Duodenal mucosa (tissue), 2 donors: Measurements from ENCODE around the gene RHOBTB1.

ENCODE experiments used
- H3K27ac ChIP-seq: one replicate; pipeline ENCODE4 v1.7.0; 2013; ENCODE audit warnings: low read depth, low read length
- H3K27me3 ChIP-seq, 2 donors: one replicate each; pipeline ENCODE4 v1.7.0; 2013; ENCODE audit warnings: low read length in 2 of 2, control low read depth in 1 of 2; ENCODE audit not compliant: insufficient read depth in 2 of 2, control insufficient read depth in 1 of 2
- H3K36me3 ChIP-seq, 2 donors: one replicate each; pipeline ENCODE4 v1.7.0; 2013; ENCODE audit warnings: low read length in 2 of 2, control low read depth in 1 of 2; ENCODE audit not compliant: insufficient read depth in 2 of 2, control insufficient read depth in 1 of 2
- H3K4me1 ChIP-seq, 2 donors: one replicate each; pipeline ENCODE4 v1.7.0; 2013; ENCODE audit warnings: low read length in 2 of 2, control low read depth in 1 of 2; ENCODE audit not compliant: insufficient read depth in 2 of 2, control insufficient read depth in 1 of 2
- H3K4me3 ChIP-seq, 2 donors: one replicate each; pipeline ENCODE4 v1.7.0; 2013; ENCODE audit warnings: low read length in 2 of 2, low read depth in 1 of 2
- H3K9ac ChIP-seq, 2 donors: one replicate each; pipeline ENCODE4 v1.7.0; 2013; ENCODE audit warnings: low read length in 2 of 2, low read depth in 1 of 2
- H3K9me3 ChIP-seq, 2 donors: one replicate each; pipeline ENCODE4 v1.7.0; 2013; ENCODE audit warnings: low read length in 2 of 2, control low read depth in 1 of 2; ENCODE audit not compliant: control insufficient read depth in 1 of 2

Gene RHOBTB1

DNA sequence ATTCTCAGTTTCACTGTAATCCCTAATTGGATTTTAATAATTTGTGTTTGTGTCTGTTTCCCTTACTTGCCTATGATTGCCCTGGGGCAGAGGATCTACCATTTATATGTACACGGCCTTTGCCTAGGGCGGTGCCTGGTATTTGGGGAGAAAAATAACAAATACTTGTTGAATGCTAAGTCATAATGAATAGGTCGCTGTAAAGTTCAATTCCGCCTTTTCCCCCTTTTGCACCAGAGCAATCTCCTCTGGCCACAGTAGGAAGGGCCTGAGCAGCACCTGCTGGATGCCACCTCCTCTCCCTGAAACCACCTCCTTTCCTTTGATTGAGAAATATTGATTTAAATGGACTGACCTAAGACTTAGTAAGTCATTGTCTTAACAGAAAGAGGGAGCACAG, 70.2 kb downstream of the RHOBTB1 start:
- no peaks in the 10 kb centered on the region for H3K27me3 ChIP-seq
- no peaks in the 10 kb centered on the region for H3K9me3 ChIP-seq
- H3K4me1 ChIP-seq = peaks cover 5% of the 10 kb centered on the region in 2 donors
- no peak overlapping the region for H3K27ac ChIP-seq
- no peak overlapping the region for H3K9ac ChIP-seq
- no peak overlapping the region for H3K4me3 ChIP-seq
- peaks cover 0 to 7% of the 10 kb centered on the region in 2 donors for H3K36me3 ChIP-seq

DNA sequence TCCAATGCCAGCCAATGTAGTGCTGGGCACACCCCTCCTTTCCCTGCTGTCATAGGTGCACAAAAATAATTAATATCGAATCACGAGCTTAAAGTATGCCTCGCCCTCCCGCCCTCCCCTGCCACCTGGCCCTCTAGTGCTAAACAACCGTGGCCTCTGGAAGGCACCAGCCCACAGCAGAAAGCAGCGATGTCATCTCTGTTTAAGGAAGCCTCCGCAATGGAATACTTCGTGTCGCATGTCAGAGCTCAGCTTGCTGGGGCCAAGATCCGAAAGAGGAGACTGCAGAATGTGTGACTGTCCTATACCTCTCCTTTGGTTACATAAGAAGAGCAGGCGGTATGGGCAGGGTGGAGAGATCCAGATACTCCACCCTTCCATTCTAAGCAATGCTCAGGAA, 71.5 kb downstream of the RHOBTB1 start:
- Histone ChIP-seq H3K4me1 (peaks cover 5% of the 10 kb centered on the region in 2 donors), H3K9me3 (no peaks in the 10 kb centered on the region), H3K27me3 (no peaks in the 10 kb centered on the region), H3K27ac (no peak overlapping the region), H3K9ac (no peak overlapping the region), H3K36me3 (peaks cover 0 to 5% of the 10 kb centered on the region in 2 donors), H3K4me3 (no peak overlapping the region)

DNA sequence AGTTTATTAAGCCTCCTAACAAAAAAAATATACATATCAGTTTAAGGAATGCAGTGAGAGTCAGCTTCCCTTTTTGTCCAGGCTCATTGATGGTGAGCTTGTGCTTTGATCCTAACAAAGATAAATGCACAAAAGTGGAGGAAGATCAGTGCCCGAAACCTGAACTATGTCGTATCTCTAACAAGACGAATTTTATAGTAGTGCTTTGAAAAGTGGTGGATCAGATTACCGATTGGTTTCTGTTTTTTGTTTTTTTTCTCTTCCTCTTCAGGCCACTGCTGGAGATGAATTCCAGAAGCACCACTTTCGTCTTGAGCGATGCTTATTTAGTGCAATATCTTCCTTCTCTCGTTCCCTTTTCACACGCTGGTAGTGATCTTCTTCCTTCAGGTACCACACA, 72.8 kb downstream of the RHOBTB1 start:
- Histone ChIP-seq H3K9me3 (no peaks in the 10 kb centered on the region), H3K27me3 (no peaks in the 10 kb centered on the region), H3K4me3 (no peak overlapping the region), H3K4me1 (no peaks in the 10 kb centered on the region), H3K36me3 (peaks cover 0 to 5% of the 10 kb centered on the region in 2 donors), H3K9ac (no peak overlapping the region), H3K27ac (no peak overlapping the region)

DNA sequence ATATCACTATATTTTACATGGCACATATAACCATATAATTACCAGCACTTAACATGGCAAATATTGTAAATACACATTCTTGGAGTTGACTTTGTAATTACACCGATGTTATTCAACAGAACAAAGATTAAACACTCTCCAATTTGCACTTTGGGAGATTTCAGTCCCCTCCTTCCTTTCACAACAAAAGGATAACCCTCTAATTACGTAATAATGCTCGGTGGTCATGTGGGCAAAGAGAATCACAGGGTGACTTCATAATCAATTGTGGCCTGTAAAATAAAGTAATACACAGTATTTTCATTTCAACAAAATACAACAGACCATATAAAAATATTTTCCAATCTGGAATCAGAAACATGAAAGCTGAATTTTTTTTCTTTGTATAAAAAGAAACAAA, 73.2 kb downstream of the RHOBTB1 start:
- no peak overlapping the region for H3K27ac ChIP-seq
- H3K4me3 ChIP-seq = no peak overlapping the region
- H3K9ac ChIP-seq = no peak overlapping the region
- H3K9me3 ChIP-seq = no peaks in the 10 kb centered on the region
- peaks cover 0 to 5% of the 10 kb centered on the region in 2 donors for H3K36me3 ChIP-seq
- H3K27me3 ChIP-seq = no peaks in the 10 kb centered on the region
- H3K4me1 ChIP-seq = no peaks in the 10 kb centered on the region

DNA sequence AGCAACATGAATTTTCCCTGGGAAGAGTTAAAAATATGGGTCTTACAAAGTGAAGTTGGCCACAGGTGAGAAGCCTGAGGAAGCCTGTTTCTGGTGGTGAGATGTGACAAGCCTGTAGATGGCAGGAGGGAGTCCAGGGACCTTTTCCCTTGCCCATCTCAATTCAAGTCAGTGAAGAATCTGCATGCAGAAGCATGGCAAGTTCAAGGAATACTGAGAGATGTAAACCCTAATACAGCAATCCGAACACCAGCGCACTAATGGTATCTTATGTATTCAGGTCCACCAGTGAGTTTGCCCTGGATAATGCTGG, 73.6 kb downstream of the RHOBTB1 start:
- no peak overlapping the region for H3K27ac ChIP-seq
- H3K36me3 ChIP-seq = peaks cover 0 to 5% of the 10 kb centered on the region in 2 donors
- H3K4me1 ChIP-seq = no peaks in the 10 kb centered on the region
- no peak overlapping the region for H3K4me3 ChIP-seq
- no peaks in the 10 kb centered on the region for H3K27me3 ChIP-seq
- no peak overlapping the region for H3K9ac ChIP-seq
- no peaks in the 10 kb centered on the region for H3K9me3 ChIP-seq

DNA sequence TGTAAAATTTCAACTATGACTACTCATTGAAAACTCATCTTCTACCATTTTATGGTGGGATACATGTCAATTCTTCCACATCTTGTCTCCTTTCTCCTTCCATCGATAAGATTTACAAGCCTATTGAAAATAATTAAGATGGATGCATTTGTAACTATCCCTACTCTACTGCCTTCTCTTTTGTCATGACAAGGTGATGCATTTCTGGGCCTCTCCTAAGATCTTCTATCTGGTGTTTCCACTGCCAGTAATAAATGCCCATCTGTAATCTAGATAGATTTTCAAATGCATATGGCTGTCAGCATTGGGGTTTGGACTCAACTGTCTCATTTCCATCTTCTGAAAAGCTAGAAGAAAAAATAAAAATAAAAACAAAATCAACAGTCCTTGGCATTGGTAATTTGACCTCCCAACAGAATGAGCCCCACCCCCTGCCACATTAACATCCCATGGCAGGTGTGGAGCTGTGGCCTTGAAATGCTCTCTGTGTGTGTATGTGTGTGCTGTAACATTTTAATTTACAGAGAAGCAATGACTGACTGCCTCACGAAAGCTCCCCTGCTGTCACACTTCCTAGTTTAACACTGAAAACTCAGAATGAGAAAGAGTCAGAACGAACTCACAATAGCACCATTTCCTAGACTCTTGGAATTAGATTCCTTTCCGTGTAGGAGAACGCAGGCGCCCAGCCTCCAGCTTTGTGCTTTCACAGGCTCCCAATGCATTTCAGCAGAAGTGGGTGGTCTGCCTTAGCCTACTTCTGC, 74.2 kb downstream of the RHOBTB1 start:
- Histone ChIP-seq H3K27me3 (no peaks in the 10 kb centered on the region), H3K36me3 (peaks cover 0 to 5% of the 10 kb centered on the region in 2 donors), H3K4me1 (no peaks in the 10 kb centered on the region), H3K9ac (no peak overlapping the region), H3K9me3 (no peaks in the 10 kb centered on the region), H3K27ac (no peak overlapping the region), H3K4me3 (no peak overlapping the region)

DNA sequence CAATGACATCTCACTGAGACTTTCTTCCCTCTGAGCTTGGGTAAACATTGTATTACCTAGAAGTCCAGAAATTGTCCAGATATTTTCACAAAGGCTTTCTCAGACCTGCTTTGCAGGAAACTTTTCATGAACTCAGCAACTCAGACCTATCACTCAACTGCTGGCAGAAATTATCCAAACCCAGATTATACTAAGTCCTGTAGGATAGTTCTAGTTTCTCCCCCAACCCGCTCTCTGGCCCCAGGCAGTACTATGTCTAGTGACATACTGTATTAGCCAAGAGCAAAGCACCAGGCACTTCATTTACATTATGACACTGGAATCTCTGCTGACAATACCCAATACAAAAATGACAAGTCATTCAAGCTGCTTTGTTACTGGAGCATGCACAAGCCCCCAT, 75.0 kb downstream of the RHOBTB1 start:
- H3K27me3 ChIP-seq = no peaks in the 10 kb centered on the region
- peaks cover 0 to 5% of the 10 kb centered on the region in 2 donors for H3K36me3 ChIP-seq
- H3K27ac ChIP-seq = no peak overlapping the region
- no peak overlapping the region for H3K9ac ChIP-seq
- H3K4me3 ChIP-seq = no peak overlapping the region
- H3K9me3 ChIP-seq = no peaks in the 10 kb centered on the region
- H3K4me1 ChIP-seq = no peaks in the 10 kb centered on the region

DNA sequence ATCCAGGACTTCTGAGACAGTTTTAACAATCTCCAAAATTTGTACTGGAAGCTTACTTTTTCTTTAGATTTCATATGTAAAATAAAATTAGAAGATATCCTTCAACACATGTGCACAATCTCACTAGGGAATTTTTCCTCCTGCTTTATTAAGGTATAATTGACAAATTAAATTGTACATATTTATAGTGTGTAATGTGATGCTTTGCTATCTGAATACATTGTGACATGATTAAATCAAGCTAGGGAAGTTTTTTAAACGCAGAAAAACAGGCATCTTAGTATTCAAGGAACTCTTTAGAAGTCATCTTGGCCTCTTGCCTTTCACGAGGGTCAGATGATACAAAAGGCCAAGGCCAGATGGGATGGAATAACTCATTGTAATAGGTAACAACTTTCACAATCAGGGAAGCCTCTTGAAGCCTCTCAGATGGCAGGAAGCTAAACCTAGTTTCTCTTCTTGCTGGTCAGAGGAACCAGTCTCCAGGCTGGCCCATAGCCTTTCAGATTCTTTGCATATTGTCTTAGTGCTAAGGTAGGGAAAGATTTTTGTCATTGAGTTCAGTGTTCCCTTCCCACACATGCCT, 78.7 kb downstream of the RHOBTB1 start:
- Histone ChIP-seq H3K27me3 (no peaks in the 10 kb centered on the region), H3K4me3 (no peak overlapping the region), H3K9ac (no peak overlapping the region), H3K27ac (no peak overlapping the region), H3K36me3 (peaks cover 0 to 4% of the 10 kb centered on the region in 2 donors), H3K4me1 (no peaks in the 10 kb centered on the region), H3K9me3 (no peaks in the 10 kb centered on the region)

DNA sequence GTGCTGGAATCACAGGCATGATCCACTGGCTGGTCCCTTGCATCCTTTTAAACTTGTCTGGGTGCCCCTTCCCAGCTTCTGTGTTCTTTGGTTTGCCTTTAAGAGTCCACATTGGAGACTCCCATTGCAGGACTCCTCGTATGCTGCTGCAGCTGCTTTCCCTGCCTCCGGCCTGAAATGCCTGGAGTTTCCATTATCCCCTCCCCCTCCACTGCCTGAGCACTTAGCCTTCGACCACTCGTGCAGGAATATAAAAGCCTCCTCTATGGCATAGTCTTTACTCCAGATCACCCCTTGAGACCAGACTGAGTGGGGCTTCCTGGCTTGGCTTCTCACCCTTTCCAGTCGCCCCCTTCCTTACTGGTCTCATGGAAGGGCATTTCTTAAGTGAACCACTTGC, 80.2 kb downstream of the RHOBTB1 start:
- H3K9me3 ChIP-seq = no peaks in the 10 kb centered on the region
- H3K27me3 ChIP-seq = no peaks in the 10 kb centered on the region
- no peaks in the 10 kb centered on the region for H3K36me3 ChIP-seq
- H3K9ac ChIP-seq = no peak overlapping the region
- H3K4me3 ChIP-seq = no peak overlapping the region
- no peaks in the 10 kb centered on the region for H3K4me1 ChIP-seq
- no peak overlapping the region for H3K27ac ChIP-seq

DNA sequence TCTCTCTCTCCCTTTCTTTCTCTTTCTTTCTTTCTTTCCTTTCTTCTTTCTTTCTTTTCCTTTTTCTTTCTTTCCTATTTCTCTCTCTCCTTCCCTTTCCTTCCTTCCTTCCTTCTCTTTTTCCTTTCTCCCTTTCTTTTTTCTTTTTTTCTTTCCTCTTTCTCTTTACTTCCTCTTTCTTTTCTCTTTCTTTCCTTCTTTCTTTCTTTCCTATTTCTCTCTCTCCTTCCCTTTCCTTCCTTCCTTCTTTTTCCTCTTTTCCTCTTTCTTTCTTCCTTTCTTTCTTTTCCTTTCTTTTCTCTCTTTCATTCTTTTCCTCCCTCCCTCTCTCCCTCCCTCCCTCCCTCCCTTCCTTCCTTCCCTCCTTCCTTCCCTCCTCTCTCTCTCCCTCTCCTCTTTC, 81.5 kb downstream of the RHOBTB1 start:
- no peaks in the 10 kb centered on the region for H3K36me3 ChIP-seq
- no peaks in the 10 kb centered on the region for H3K27me3 ChIP-seq
- no peak overlapping the region for H3K9ac ChIP-seq
- H3K9me3 ChIP-seq = no peaks in the 10 kb centered on the region
- no peak overlapping the region for H3K27ac ChIP-seq
- H3K4me1 ChIP-seq = no peaks in the 10 kb centered on the region
- H3K4me3 ChIP-seq = no peak overlapping the region
